ENCODE data around the gene MANSC4. TPM values are rescaled to one million over a fixed set of nuclear protein-coding genes. Genes with fewer than 3 reads are reported as not detected.

Gene MANSC4
- total and polyA plus RNA-seq, 2 of the 13 experiments (the other 11 are each of a cell fraction or from before 2014, with no cell fraction given): not detected

DNA sequence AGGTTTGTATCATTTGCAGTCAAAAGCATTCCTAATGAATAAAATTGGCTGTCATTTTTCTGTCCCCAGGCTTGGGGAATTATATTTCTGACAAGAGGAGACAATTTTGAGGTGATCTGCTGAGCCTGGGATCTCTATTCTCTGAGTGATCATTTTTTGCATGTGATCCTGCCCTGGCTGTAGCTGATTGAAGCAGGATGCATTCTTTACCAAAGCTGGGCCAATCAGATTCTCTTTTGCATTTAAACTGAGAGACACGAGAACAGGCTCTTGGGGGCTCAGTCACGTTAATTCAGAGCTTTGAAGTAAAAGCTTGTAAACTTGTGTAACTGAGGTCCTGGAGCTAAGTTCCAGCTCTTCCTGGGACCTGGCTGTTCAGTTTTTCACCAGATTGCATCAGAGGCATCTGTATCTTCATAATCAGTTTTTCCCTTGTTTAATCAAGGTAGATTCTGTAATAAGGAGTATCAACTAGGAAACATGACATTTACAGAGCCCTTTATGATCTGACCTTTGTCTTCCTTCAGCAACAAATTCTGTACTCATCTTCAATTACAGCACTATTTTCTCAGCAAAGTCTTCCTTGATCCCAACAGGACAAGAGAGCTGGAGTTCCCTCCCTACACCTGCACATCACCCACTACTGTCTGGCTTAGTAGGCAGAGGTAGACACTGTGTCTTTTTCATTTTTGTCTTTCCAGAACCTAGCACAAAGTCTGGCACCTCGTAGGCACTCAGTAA is 35.0 kb upstream of the MANSC4 start:
- 0% methylated on average over 3 of the region's 3 CpGs for WGBS (ENCODE audit: low lambda C conversion rate)
- H3K27me3 ChIP-seq (ENCODE audit: control insufficient read depth in 1 of 2, insufficient read depth in 2 of 2, low read length in 2 of 2): peaks cover 1 to 17% of the 10 kb centered on the region in 2 experiments; a peak in 1 of 5 replicates
- no TSS peak for BruUV-seq (replicated peaks)
- no peak overlapping the region for H3K9ac ChIP-seq (ENCODE audit: insufficient read depth, low read depth, low read length)
- H3K4me1 ChIP-seq (ENCODE audit: insufficient read depth, low read length): peaks cover 50% of the 10 kb centered on the region
- H3K79me2 ChIP-seq (ENCODE audit: insufficient read depth, low read length): no peaks in the 10 kb centered on the region
- no peaks in the 10 kb centered on the region for H4K20me1 ChIP-seq (ENCODE audit: insufficient read depth, low read length)
- intact Hi-C loops (cut with micrococcal nuclease; ENCODE audit: unreplicated experiment) (no loop called here), in situ Hi-C loops (cut with HindIII; ENCODE audit: extremely low pct_ligation_motif_present, low pct_unique_long_range_greater_than_20kb) (no loop called here)
- H3K4me3 ChIP-seq (replicated peaks in 1 of 3; ENCODE audit: insufficient read depth in 1 of 3, low read depth in 2 of 3, low read length in 3 of 3): no peak overlapping the region
- TF ChIP-seq KDM6A (CRISPR knock-in tag; IDR thresholded peaks at IDR 0.05; ENCODE audit: low read depth) (no peak), PCBP2 (optimal IDR thresholded peaks at IDR 0.05; ENCODE audit: low read depth, low read length, poor library complexity, severe bottlenecking) (no peak), ZNF33B (CRISPR knock-in tag; IDR thresholded peaks at IDR 0.05) (no peak), RFX5 (IDR thresholded peaks at IDR 0.05; ENCODE audit: low read depth, low read length) (no peak), TGIF2 (CRISPR knock-in tag; IDR thresholded peaks at IDR 0.05) (no peak), CEBPB (IDR thresholded peaks at IDR 0.05; ENCODE audit: borderline replicate concordance, low read depth, low read length) (0 out of 2 replicates have a peak, but pooled peaks have one; percentile 13)
- TF ChIP-seq, protein P1, sequence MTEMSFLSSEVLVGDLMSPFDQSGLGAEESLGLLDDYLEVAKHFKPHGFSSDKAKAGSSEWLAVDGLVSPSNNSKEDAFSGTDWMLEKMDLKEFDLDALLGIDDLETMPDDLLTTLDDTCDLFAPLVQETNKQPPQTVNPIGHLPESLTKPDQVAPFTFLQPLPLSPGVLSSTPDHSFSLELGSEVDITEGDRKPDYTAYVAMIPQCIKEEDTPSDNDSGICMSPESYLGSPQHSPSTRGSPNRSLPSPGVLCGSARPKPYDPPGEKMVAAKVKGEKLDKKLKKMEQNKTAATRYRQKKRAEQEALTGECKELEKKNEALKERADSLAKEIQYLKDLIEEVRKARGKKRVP (CRISPR knock-in tag; IDR thresholded peaks at IDR 0.05): peak in 1 of 2 experiments; percentile 35; a peak in 1 of 4 replicates
- ATAC-seq (no peak), FAIRE-seq (no peak), DNase-seq (ENCODE audit: low spot score) (no peak)
- POLR2A ChIA-PET: interaction anchor here (1.3 kb wide), 1 partner anchor 35 kb away, joined by 3 read pairs; the partner anchor contains the start of genes KLHL42 and MANSC4
- no peaks in the 10 kb centered on the region for H3K9me3 ChIP-seq (ENCODE audit: low read length)
- H2AFZ ChIP-seq (ENCODE audit: low read length): no peak overlapping the region
- CTCF ChIA-PET (ENCODE audit: low intra/inter-chr PET ratio, low total read pairs): no interaction called here
- no peaks in the 10 kb centered on the region for H3K36me3 ChIP-seq (replicated peaks in 1 of 2; ENCODE audit: control insufficient read depth in 1 of 2, insufficient read depth in 2 of 2, low read length in 2 of 2)
- H3K4me2 ChIP-seq (ENCODE audit: low read depth, low read length): peak overlapping the region; percentile 33; the same call in 1 of the 2 replicates
- H3K27ac ChIP-seq (ENCODE audit: extremely low read length, insufficient read depth, low read length): no peak overlapping the region
